Stimulated activated CD4-positive, alpha-beta T cell treated with anti-CD3 and anti-CD28 coated beads, Interleukin-12 subunit alpha, Interleukin-12 subunit beta, amount 100 ng/mL, for 48 hours (primary cell): ENCODE measurements around the gene OR56A1.
"Not testable (repeated sequence)": the region's sequence is repeated elsewhere in the genome, so short reads cannot be mapped to it uniquely, and the experiment has no call there.

ENCODE experiments used
- DNase-seq, 3 donors: peaks; one replicate each; pipeline ENCODE4 v3.0.0-alpha.2; 2020; ENCODE audit warnings: low read depth in 2 of 3, low spot score in 1 of 3

OR56A1 gene, protein sequence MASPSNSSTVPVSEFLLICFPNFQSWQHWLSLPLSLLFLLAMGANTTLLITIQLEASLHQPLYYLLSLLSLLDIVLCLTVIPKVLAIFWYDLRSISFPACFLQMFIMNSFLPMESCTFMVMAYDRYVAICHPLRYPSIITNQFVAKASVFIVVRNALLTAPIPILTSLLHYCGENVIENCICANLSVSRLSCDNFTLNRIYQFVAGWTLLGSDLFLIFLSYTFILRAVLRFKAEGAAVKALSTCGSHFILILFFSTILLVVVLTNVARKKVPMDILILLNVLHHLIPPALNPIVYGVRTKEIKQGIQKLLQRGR

DNA sequence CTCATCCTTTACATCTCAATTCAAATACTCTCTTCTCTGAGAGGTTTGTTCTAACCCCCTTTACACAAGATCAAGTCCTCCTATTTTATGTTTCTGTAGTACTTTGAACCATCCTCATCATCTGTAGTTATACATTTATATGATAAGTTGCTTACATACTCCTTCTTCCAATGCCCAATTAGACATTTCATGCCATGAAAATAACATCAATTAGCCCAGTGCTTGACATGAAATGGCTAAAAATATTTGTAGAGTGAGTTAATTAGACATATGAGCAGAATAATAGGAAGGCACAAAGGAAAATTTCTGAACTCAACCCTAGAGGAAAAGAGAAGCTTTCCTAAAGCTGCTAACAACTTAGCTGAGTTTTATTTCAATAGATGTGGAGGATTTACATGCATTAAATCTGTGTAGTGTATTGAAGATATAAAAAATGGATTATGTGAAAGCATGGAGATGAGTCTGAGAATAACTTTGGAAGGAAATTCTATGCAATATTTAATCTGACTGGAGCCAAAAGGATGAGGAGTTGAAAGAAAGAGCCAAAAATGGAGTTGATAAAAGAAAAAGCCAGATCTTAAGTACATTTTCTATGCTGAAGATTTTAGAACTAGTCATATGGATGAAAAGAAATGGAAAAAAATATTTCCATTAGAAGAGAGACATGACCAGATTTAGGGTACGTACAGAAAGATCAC lies at the start of gene OR56A1:
TSS of gene OR56A1 (minus strand) at position 51 of the 698 bp plus-strand sequence. CDS start 3,066 bp downstream, outside the sequence.
- no peak for DNase-seq

GRCh38 chr11:6079463-6079862 lies 48.9 kb upstream of the OR56A1 start:
- no peak for DNase-seq

GRCh38 chr11:6077723-6078122 lies 47.2 kb upstream of the OR56A1 start:
- no peak for DNase-seq

- not testable (repeated sequence) for DNase-seq
Measured at GRCh38 chr11:6076443-6076842, 45.9 kb upstream of the OR56A1 start.

GRCh38 chr11:6067502-6067901 lies 36.9 kb upstream of the OR56A1 start:
- no peak for DNase-seq

GRCh38 chr11:6062691-6063358 lies 32.3 kb upstream of the OR56A1 start:
- DNase-seq = no peak

GRCh38 chr11:6061475-6061874 lies 30.9 kb upstream of the OR56A1 start:
- no peak for DNase-seq

DNA sequence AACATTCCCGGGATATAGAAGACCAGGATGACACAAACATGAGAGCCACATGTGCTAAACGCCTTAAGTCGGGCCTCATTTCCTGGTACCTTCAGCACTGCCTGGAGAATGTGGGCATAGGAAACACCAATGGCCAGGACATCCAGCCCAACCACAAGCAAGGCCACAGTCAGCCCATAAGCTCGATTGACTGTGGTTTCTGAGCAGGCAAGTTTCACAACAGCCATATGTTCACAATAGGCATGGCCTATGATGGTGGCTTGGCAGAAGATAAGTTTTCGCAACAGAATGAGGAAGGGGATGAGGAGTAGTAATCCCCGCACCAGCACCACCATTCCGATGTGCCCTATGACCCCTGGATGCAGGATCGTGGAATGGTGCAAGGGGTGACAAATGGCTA lies 26.9 kb upstream of the OR56A1 start:
- no peak for DNase-seq

DNA sequence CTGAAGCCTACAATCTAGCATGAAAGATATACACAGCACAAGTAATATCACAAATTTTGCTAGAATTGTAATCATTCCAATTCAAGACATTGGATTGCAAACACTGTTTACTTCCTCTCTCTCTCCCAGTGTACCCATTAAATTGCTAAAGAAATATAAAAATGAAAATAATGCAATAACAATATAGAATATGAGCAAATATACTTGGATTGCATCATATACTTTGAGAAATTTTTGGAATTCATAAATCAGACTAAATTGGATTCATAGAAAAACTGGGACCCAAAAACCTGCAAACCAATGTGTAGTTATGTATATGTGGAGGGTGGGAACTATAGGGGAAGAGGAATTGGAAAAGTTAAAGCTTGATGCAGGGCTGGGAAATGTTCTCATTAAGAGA lies 25.0 kb upstream of the OR56A1 start:
- no peak for DNase-seq

DNA sequence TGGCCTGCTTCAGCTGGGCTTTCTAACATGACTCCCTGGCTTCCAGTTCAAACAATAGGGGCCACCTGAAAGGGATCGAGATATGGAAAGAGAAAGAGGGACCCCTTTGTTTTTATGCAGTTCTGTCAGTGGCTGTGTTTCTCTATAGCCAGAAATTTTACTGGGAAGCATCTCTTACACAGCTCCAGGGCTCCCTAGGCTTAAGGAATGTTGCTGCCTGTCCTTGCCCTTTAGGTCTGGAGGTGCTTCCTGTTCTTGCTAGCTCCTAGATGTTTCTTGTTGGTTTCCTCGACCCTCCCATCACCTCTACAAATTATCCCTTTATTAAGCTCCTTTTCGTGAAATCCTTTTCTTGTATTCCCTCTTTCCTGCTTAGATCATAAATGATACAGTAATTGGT lies 21.8 kb upstream of the OR56A1 start:
- no peak for DNase-seq

DNA sequence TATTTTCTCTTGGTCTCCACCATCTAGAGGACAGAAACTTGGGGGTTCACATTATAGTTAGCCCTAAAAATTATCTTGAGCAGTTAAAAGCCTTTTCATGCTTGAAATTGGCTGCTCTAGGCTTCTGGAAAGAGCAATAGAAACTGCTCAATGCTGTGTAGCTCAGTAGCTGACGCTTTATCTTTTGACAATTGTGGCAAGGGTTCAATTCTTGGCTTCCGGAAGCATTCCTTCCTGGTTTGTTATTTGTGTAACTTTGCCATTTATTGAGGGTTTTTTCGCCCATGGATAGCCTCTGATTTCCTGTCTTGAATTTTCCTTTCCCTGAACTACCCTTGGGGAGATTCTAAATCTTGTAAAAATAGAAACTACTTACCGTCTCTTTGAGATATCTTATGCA lies 10.3 kb upstream of the OR56A1 start:
- no peak for DNase-seq

- no peak for DNase-seq
Measured at GRCh38 chr11:6027501-6027900, 3.1 kb downstream of the OR56A1 start.

DNA sequence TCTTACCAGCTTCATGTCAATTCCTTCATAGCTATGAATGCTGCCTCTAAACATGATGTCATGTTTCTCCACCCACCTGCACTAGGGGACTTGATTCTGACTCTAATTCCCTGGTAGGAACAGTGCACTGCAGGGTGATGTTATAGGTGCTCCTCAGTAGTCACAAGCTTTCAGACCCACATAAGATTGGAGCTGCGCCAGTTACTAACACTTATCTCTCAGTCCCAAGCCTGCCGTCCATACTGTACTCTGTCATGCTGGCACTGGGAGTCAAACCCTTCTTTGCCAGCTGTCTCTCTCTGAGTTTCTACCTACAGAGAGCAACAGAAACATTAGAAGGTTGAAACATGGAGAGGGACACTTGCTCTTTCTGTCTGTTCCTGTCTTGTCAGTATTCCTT lies 5.5 kb downstream of the OR56A1 start:
- DNase-seq = no peak

DNA sequence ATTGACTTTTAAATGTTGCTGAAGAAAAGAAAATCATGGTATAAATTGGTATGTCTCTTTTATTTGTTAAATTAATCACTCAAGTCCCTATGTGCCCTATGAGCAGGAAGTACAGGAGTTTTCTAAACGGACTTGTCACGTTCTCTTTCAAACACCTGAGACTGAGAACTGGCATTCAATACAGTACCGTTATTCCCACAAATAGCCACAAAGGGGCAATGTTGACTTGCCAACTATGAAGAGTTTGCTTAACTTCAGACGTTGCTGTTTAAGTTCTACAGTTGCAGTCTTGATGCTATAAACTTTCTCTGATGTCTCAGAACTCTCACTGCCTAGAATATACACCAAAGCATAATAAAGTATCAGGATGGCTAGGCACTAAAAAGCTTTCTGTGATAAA lies 7.6 kb downstream of the OR56A1 start:
- DNase-seq = peak in 1 of 3 donors; percentile 10

DNA sequence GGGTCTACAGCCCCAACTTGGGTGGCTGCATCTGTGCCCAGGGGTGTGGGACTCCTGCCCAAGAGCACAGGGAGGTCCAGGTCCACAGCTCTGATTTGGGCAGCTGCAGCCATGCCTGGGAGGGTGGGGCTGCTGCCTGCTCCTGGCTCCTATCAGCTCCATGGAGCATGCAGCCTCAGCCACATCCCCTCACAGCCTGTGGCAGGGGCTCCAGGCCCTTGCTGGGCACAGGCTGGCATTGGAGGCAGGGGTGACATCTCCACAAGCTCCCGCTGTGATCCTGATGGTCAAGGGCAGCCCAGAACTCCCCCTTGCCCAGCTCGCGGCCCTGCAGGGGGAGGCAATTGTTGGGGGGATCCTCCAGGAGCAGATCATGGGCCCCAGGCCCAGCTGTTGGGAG lies 17.5 kb downstream of the OR56A1 start:
- no peak for DNase-seq

- DNase-seq = no peak
Measured at GRCh38 chr11:6012035-6012668, 18.4 kb downstream of the OR56A1 start.

DNA sequence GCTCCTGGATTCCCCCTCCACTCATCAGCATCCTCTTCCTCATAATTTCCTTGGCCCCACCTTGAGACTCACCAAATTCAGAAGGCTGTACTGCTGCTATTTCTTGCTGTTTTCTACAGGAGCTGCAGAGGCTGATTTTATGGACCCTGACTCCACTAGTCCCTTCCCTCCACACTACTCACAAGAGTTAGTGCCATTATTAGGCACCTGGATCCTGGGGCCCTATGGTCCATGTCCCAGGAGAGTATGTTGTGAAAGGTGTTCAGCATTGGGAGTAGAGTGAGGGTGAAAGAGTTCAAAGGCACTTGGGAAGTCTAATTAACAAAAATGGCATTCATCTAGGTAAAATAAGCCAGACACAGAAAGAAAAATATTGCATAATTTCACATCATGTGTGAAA lies 23.7 kb downstream of the OR56A1 start, which contains the start of gene OR56A4:
TSS of gene OR56A4 (minus strand) at position 101 of the 400 bp plus-strand sequence. CDS start 3,954 bp downstream, outside the sequence.
- no peak for DNase-seq

DNA sequence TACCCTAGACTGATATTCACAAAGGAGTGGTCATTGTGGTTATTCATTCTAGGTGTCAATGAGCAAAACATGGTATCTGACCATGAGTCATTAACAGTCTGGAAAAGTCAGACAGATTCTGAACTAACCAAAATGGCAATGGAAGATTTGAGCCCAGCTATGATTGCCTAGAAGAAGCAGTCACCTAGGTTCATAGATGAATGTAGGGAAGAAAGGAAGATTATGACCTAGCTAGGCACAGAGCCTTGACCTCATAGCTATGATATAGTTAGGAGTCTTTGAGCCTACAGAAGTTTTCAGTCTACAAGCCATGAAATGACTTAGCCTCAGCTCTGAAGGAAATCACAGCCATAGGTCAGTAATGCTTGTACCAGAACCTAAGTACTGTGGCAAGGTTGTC lies 24.2 kb downstream of the OR56A1 start:
- DNase-seq = no peak

- DNase-seq = no peak
Measured at GRCh38 chr11:6002202-6002699, 28.3 kb downstream of the OR56A1 start.

DNA sequence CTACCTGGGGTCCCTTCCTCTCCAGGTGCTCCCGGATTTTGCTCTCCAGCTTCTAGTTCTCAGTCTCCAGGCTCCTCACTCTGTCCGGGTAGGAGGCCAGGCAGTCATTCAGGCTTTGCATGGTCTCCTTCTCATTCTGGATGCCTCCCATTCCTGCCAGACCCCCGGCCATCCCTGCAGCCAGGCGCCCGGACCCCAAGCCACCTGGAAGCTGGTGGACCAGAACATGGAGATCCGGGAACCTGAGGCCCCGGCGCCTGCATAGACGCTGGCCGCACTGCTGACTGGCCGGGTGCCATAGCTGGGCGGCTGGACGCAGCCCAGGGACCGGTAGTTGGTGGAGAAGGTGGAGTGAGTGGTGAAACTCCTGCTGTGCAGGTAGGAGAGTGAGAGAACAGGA lies 35.8 kb downstream of the OR56A1 start:
- no peak for DNase-seq

DNA sequence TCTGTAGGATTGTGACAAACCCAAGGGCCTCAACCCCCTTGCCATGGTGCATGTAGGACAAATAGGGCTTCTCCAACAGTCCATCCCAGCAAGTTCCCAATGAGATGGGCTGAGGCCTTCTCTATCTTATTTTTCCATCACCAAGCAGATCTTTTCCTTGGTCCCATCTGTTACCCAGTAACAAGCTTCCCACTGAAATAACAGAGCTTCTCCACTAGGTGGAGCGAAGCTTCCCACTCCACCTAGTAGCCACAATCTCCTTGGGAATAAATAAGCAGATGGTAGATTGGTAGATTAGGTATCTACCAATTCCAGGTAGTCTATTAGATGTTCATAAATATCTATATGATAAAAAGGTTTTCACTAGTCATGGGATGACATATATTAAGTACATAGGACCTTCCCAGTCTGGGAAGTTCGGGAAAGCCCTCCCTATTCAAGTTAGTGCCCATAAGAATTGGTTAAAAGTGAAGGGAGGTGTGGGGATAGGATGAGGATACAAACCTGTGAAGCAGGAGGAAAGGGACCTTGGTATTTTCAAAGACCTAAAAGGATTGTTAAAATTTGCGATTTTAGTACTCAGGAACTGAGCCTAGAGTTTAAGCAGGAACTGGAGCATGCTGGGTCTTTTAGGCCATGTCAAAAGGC lies 37.8 kb downstream of the OR56A1 start:
- no peak for DNase-seq
